ENCODE data around the gene PSENEN.
"Not testable (repeated sequence)": the region's sequence is repeated elsewhere in the genome, so short reads cannot be mapped to it uniquely, and the experiment has no call there.

PSENEN gene

DNA sequence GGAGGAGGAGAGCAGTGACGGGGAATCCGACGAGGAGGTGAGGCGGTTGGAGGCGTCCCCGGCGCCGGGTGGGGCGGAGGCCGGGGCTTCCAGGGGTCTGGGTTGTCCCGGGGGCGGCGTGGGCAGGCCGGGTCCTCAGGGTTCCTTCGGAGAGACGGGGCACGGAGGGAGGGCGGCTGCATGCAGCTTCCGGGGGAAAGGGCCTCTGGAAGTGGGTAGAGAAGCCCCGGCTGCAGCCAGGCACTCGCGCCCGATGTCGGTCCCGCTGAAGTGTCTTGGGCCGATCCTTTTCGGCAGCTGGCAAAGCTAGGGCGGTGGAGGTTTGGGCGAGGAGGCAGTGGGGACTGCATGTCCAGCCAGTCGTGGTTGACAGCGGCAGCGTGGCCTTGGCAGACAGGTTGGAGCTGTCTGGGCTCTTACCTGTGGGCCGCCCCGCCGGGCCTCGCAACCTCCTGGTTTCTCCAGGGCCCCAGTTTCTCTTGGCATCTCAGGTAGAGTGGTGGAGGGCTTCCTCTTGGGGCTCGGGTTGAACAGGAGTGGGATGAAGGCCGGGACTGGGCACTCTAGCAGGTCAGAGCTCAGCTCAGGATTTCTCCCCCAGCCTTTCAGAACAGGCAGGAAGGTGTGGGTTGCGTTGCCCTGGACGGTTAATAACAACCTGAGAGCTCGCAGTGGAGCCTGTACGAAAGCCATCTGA, 27.0 kb upstream of the PSENEN start:
- DNase-seq: peak; percentile 68

DNA sequence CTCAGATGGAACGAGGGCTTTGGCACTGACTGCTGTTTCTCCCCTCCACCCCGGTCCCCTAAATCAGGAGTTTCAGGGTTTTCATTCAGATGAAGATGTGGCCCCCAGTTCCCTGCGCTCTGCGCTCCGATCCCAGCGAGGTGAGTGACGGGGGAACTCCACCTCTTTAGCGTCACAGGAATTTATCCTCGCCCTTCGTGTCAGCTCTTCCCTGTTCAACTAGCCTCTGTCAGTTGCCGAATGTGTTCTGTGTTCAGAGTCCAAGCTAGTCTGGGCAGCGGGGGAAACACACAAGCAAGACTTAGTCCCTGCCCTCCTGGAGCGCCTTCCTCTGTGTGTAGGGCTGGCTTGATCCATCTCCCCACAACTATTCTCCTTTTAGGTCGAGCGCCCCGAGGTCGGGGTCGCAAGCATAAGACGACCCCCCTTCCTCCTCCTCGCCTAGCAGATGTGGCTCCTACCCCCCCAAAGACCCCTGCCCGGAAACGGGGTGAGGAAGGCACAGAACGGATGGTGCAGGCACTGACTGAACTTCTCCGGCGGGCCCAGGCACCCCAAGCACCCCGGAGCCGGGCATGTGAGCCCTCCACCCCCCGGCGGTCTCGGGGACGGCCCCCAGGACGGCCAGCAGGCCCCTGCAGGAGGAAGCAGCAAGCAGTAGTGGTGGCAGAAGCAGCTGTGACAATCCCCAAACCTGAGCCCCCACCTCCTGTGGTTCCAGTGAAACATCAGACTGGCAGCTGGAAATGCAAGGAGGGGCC, 25.9 kb upstream of the PSENEN start:
- no peak for DNase-seq

DNA sequence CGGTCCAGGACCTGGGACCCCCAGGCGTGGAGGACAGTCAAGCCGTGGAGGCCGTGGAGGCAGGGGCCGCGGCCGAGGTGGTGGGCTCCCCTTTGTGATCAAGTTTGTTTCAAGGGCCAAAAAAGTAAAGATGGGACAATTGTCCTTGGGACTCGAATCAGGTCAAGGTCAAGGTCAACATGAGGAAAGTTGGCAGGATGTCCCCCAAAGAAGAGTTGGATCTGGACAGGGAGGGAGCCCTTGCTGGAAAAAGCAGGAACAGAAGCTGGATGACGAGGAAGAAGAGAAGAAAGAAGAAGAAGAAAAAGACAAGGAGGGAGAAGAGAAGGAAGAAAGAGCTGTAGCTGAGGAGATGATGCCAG, 25.3 kb upstream of the PSENEN start:
- DNase-seq: no peak

DNA sequence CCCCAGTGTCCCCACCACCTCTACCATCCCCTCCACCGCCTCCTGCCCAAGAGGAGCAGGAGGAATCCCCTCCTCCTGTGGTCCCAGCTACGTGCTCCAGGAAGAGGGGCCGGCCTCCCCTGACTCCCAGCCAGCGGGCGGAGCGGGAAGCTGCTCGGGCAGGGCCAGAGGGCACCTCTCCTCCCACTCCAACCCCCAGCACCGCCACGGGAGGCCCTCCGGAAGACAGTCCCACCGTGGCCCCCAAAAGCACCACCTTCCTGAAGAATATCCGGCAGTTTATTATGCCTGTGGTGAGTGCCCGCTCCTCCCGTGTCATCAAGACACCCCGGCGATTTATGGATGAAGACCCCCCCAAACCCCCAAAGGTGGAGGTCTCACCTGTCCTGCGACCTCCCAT, 24.8 kb upstream of the PSENEN start:
- no peak for DNase-seq

DNA sequence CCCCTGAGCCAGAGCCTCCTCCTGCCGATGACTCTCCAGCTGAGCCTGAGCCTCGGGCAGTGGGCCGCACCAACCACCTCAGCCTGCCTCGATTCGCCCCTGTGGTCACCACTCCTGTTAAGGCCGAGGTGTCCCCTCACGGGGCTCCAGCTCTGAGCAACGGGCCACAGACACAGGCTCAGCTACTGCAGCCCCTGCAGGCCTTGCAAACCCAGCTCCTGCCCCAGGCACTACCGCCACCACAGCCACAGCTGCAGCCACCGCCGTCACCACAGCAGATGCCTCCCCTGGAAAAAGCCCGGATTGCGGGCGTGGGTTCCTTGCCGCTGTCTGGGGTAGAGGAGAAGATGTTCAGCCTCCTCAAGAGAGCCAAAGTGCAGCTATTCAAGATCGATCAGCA, 24.1 kb upstream of the PSENEN start:
- no peak for DNase-seq

DNA sequence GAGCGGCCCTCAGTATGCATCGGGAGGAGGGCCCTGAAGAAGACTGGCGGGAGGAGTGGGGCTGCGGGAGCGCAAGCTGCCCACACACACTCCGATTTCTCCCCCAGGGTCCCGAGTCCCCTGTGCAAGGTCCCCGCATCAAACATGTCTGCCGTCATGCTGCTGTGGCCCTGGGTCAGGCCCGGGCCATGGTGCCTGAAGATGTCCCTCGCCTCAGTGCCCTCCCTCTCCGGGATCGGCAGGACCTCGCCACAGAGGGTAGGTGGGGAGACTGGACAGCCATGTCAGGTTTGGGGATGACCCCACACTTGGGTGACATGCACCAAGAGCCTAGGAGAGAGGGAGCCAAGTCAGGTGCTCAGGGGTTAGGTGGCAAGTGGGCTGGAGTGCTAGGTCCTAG, 23.0 kb upstream of the PSENEN start:
- no peak for DNase-seq

DNA sequence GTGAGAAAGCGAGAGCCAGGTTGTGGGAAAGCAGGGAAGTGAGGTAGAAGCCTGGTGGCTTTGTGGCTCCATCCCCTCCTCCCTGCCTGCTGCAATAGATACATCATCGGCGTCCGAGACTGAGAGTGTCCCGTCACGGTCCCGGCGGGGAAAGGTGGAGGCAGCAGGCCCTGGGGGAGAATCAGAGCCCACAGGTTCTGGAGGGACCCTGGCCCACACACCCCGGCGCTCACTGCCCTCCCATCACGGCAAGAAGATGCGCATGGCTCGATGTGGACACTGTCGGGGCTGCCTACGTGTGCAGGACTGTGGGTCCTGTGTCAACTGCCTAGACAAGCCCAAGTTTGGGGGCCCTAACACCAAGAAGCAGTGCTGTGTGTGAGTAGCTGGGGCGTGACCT, 22.6 kb upstream of the PSENEN start:
- no peak for DNase-seq

DNA sequence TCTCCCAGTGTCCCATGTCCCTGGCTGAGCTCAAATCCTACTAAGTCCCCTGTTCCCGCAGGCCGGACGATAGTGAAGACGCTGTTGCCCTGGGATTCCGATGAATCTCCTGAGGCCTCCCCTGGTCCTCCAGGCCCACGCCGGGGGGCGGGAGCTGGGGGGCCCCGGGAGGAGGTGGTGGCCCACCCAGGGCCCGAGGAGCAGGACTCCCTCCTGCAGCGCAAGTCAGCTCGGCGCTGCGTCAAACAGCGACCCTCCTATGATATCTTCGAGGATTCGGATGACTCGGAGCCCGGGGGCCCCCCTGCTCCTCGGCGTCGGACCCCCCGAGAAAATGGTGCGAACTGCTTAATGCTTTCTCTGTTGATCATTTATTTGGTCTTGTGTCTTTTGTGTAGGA, 21.8 kb upstream of the PSENEN start:
- no peak for DNase-seq

DNA sequence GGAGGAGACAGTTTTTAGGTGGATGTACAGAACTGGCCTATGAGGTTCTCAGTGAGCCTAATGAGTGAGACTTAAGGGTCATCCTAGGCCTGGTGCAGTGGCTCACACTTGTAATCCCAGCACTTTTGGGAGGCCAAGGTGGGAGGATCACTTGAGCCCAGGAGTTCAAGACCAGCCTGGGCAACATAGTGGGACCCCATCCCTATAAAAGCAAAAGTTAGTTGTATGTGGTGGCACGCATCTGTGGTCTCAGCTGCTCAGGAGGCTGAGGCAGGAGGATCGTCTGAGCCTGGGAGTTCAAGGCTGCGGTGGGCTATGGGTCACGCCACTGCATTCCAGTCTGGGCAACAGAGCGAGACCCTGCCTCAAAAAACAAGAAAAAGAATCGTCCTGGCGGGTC, 21.3 kb upstream of the PSENEN start:
- not testable (repeated sequence) for DNase-seq

DNA sequence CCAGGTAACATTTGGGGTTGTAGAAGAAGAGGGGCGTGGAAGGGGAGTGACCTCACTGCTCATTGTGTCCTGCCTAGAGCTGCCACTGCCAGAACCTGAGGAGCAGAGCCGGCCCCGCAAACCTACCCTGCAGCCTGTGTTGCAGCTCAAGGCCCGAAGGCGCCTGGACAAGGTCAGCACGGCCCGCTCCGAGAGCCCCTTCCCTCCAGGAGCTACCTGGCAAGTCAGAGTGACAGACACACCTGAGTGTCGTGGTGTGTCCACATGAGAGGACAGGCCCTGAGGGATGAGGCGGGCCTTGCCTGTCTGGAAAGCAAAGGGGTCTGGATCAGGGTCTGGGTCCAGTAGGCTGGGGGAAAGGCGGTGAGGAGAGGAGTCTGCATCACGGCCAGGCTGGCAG, 20.9 kb upstream of the PSENEN start:
- DNase-seq: no peak

DNA sequence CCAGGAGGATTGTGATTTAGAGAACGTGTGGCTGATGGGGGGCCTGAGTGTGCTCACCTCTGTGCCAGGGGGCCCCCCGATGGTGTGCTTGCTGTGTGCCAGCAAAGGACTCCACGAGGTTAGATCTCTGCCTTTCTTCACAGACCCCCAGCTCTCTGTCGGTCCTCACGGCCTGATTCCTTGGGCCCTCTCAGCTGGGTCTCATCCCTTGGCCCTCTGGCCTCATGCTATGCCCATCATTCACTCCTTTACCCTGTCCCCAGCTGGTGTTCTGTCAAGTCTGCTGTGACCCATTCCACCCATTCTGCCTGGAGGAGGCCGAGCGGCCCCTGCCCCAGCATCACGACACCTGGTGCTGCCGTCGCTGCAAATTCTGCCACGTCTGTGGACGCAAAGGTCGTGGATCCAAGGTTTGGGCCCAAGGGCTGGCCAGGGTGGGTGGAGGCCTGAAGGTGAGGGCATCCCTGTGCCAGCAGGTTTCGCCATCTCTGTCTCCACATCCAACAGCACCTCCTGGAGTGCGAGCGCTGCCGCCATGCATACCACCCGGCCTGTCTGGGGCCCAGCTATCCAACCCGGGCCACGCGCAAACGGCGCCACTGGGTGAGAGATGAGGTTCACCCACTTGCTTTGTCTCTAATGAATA, 20.1 kb upstream of the PSENEN start:
- no peak for DNase-seq

DNA sequence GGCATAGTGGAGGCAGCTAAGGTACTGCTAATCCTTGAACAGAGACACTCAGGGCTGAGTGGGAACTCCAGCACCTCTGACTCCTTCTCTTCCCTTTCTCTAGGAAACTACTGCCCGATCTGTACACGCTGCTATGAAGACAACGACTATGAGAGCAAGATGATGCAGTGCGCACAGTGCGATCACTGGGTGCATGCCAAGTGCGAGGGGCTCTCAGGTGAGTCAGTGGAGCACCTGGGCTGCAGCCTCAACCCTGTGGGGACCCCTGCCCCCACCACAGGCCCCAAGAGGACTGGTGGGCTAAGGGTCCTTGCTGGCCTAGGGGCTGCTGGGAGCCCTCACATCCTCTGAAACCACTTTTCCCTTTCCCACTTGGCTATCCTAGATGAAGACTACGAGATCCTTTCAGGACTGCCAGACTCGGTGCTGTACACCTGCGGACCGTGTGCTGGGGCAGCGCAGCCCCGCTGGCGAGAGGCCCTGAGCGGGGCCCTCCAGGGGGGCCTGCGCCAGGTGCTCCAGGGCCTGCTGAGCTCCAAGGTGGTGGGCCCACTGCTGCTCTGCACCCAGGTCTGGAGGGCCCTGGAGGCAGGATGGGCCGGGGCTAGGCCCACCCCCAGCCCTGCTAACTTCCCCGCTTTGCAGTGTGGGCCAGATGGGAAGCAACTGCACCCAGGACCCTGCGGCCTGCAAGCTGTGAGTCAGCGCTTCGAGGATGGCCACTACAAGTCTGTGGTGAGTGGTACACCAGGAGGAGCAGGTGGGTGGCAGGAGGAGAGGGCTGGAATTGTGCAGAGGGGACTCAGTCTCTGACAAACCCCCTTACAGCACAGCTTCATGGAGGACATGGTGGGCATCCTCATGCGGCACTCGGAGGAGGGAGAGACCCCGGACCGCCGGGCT, 18.1 kb upstream of the PSENEN start:
- no peak for DNase-seq

DNA sequence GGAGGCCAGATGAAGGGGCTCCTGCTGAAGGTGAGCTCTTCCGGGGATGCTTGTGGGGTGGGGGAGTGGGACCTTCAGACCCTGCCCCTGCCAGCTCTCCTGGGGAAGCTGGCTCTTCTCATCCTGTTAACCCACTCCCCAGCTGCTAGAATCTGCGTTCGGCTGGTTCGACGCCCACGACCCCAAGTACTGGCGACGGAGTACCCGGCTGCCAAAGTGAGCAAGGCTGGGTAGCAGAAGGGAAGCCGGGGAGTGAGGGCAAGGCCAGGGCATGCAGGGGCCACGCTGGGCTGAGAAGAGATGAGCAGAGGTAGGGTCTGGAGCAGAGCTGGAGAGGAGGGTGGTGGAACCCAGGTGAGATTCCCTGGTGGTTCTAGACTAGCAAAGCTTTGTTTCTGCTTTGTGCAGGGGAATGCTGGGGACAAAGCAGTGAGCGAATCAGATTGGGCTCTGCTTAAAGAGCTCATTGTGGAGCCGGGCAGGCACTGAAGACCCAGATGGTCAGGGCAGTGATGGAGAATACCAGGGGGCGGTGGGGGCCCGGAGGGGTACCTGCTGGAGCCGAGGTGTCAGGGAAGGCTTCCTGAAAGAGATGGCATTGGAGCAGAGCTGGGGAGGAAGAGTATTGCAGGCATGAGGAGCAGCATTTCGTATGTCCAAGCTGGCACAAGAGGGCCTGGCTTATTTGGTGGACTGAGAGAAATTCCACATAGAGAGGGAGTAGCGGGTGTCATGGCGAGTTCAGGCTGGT, 17.3 kb upstream of the PSENEN start:
- DNase-seq: no peak

DNA sequence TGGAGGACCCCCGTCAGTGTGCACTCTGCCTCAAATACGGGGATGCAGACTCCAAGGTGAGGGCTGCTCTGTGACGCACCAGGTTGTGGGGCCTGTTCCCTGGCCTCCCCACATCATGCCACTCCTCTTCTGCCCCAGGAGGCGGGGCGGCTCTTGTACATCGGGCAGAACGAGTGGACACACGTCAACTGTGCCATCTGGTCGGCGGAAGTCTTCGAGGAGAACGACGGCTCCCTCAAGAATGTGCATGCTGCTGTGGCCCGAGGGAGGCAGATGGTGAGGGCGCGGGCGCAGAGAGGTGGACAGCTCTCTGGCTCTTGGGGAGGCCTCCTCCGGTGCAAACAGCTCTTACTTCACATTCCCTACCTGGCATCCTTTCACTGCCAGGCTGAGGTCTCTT, 16.4 kb upstream of the PSENEN start:
- no peak for DNase-seq

DNA sequence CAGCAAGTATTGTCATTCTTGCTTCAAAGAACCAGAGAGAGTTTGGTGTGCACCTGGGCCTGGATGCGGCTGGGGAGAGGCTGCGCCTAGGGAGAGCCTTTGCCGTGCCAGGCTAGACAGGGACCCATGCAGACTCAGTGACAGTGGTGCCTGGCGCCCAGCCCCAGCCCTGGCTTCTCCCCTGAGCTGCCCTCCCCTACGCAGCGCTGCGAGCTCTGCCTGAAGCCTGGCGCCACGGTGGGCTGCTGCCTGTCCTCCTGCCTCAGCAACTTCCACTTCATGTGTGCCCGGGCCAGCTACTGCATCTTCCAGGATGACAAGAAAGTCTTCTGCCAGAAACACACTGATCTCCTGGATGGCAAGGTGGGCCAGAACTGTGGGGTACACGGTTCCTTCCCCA, 15.7 kb upstream of the PSENEN start:
- no peak for DNase-seq

DNA sequence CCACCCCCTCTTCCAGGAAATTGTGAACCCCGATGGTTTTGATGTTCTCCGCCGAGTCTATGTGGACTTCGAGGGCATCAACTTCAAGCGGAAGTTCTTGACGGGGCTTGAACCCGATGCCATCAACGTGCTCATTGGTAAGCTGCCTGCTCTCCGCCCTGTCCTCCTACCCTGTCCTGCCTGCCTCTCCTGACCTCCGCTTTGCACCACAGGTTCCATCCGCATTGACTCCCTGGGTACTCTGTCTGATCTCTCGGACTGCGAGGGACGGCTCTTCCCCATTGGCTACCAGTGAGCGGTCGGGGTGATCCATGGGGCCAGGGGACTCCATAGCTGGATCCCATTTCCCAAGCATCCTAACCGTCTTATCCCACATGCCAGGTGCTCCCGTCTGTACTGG, 15.1 kb upstream of the PSENEN start:
- no peak for DNase-seq

DNA sequence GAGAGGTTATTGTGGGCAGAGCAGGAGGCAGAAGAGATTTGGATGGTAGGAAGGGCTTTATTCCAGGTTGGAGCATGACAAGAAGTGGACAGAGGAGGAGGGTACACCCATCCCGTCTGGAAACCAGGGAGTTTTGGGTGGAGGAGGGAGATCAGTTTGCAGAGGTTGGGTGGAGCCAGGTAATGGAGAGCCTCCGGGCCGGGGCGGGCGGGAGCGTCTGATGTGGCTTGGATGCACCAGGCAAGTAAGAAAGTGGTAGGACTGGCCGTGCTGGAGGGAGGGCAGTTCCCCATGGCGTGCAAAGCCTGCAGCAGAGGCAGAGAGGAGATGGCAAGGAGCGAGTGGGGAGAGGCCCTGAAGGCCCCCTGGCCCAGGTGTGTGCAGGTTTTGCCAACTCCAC, 14.1 kb upstream of the PSENEN start:
- DNase-seq: no peak

DNA sequence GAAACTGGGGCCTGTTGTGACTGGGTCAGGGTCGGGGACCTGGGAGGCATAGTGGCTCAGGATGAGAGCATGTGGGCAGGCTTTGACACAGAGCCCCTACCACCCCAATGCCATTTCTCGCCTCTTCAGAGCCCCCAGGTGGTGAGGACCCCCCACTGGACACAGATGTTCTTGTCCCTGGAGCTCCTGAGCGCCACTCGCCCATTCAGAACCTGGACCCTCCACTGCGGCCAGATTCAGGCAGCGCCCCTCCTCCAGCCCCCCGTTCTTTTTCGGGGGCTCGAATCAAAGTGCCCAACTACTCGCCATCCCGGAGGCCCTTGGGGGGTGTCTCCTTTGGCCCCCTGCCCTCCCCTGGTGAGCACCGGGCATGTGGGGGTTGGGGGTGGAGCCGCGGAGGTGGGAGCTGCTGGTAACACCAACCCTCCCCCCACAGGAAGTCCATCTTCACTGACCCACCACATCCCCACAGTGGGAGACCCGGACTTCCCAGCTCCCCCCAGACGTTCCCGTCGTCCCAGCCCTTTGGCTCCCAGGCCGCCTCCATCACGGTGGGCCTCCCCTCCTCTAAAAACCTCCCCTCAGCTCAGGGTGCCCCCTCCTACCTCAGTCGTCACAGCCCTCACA, 13.6 kb upstream of the PSENEN start:
- no peak for DNase-seq

DNA sequence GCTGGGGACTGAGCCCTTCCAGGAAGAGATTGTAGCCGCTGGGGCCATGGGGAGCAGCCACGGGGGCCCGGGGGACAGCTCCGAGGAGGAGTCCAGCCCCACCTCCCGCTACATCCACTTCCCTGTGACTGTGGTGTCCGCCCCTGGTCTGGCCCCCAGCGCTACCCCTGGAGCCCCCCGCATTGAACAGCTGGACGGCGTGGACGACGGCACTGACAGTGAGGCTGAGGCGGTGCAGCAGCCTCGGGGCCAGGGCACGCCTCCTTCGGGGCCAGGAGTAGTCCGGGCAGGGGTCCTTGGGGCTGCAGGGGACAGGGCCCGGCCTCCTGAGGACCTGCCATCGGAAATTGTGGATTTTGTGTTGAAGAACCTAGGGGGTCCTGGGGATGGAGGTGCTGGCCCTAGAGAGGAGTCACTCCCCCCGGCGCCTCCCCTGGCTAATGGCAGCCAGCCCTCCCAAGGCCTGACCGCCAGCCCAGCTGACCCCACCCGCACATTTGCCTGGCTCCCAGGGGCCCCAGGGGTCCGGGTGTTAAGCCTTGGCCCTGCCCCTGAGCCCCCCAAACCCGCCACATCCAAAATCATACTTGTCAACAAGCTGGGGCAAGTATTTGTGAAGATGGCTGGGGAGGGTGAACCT, 12.8 kb upstream of the PSENEN start:
- no peak for DNase-seq

DNA sequence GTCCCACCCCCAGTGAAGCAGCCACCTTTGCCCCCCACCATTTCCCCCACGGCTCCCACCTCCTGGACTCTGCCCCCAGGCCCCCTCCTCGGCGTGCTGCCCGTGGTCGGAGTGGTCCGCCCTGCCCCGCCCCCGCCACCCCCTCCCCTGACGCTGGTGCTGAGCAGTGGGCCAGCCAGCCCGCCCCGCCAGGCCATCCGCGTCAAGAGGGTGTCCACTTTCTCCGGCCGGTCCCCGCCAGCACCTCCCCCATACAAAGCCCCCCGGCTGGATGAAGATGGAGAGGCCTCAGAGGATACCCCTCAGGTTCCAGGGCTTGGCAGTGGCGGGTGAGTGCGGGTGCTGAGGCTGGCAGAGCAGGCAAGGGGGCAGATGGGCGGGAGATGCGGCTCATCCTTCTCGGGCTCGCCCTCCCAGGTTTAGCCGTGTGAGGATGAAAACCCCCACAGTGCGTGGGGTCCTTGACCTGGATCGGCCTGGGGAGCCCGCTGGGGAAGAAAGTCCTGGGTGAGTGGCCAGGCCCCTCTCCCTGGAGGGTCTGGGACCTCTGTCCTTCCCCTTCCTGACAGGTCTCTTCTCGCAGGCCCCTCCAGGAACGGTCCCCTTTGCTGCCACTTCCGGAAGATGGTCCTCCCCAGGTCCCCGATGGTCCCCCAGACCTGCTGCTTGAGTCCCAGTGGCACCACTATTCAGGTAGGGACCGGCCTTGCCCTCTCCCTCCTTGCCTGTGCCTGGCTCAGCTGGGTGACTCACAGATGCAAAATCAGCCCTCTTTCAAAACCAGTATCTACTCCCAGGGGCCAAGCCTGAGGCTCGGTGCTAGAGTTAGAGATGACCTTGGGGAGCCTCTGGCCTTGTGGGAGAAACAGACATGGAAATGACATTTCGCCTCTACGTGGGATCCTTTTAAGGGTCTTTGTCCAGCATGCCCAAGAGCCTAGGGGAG, 12.0 kb upstream of the PSENEN start:
- no peak for DNase-seq

All from activated naive CD4-positive, alpha-beta T cell treated with Interleukin-2 at 50 U/mL for 16 hours (primary cell).